NOMO-1 treated with DMSO at 0.1 percent for 48 hours (cell line): ENCODE results near the gene HDDC2.
A peak's percentile ranks its signal among the peaks of the same experiment; 100 is the strongest.

Experiments
- DNase-seq: peaks from one replicate; lab custom pipeline; 2025; ENCODE audit not compliant: unreplicated experiment; lab: John Stamatoyannopoulos, UW

Gene HDDC2

DNA sequence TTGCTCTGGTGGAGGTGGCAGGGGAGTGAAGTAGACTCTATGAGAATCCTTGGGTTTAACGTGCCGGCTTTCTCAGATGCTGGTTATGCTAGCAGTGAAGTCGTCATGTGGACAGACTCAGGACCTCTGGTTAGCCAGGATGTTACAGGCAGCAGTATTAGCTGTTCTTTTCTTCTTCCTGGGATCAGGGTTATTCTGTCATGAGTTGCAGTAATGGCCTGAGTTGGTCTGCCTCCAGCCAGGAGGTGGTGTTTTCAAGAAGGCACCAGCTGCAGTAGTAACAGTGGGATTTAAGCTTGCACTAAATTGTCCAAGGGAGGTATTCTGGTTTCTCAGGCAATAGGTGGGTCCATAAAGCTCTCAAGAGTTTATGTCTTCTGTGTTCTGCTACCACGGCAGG lies 56.7 kb downstream of the HDDC2 start:
- no peak for DNase-seq

GRCh38 chr6:125237764-125238163 lies 64.0 kb downstream of the HDDC2 start:
- DNase-seq: no peak

GRCh38 chr6:125236536-125237327 lies 65.0 kb downstream of the HDDC2 start:
- DNase-seq: peak; percentile 14

GRCh38 chr6:125233202-125233601 lies 68.6 kb downstream of the HDDC2 start:
- no peak for DNase-seq

DNA sequence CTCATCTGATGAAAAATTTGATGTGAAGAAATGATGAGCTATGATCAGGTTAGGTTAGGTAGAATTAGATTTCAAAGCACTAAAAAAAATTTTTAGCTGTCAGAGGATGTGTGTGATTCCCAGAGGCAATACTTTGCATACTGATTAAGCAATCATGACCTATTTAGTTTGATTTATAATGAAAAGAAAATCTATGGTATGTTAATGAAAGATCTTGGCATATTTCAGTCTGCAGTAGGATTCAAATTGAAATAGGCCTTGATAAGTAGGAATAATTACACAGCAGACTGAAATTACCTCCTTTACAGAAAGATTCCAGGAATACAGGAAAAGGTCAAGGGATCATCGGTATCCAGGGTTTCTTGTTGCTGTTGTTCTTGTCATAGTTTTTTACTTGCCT lies 69.3 kb downstream of the HDDC2 start:
- no peak for DNase-seq

- DNase-seq: no peak
These were observed 70.0 kb downstream of the HDDC2 start for GRCh38 chr6:125231574-125232343.

GRCh38 chr6:125231133-125231532 lies 70.6 kb downstream of the HDDC2 start:
- DNase-seq: no peak

DNA sequence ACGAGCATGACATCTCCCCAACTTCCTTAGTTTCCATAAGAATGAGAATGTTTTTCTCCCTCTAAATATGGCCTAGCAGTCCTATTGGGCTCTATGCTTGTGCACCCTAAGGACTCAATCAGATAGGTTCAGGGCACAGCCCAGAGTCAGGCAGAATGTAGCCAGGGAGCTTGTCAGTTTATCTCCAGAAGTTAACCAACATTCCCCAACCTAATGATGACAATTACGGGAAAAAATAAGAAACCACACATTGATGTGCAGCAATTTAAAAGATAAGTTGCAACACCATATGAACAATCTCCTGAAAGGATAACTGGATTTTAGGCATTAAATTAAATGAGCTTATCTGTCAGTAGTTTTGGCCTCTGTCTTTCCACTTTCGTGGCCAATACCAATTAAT lies 71.1 kb downstream of the HDDC2 start:
- DNase-seq: no peak

- no peak for DNase-seq
These were observed 72.7 kb downstream of the HDDC2 start for GRCh38 chr6:125228981-125229479.

DNA sequence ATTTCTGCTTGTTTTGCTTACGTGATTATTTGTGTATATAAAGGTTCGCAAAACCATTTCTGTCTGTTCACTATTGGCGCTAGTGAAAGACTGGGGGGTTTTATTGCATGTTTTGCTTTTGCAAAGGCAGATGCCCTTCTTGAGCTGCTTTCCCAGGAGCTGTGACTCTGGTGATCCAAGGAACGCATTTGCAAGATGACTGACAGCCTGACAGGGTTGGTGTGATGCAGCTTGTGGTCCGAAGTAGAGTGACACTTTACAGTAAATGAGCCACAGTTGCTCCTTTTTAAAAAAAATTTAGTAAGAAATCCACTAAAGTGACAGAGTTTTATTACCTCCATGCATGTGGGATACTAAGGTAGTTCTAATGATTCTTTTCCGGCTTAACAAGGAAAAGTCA lies 74.5 kb downstream of the HDDC2 start:
- no peak for DNase-seq
